RPMI7951 (cell line): ENCODE results near the gene KIF6. TPM values are rescaled to one million over a fixed set of nuclear protein-coding genes. Genes with fewer than 3 reads are reported as not detected.
"Not testable (repeated sequence)": the region's sequence is repeated elsewhere in the genome, so short reads cannot be mapped to it uniquely, and the experiment has no call there.

ENCODE experiments used
- DNase-seq: peaks from one replicate; pipeline ENCODE4 v3.0.0-alpha.2; 2012; ENCODE audit warnings: low read depth
- total RNA-seq: library from RNA; depleted of rRNA; stranded (reverse); fragments of >200 nt; shearing (Covaris generic); gene quantifications from 2 replicates; pipeline ENCODE4 v1.2.3, GENCODE V29; 2014

Gene KIF6
- total RNA-seq, 1 experiment from 2014 or later, result 2.6 TPM

DNA sequence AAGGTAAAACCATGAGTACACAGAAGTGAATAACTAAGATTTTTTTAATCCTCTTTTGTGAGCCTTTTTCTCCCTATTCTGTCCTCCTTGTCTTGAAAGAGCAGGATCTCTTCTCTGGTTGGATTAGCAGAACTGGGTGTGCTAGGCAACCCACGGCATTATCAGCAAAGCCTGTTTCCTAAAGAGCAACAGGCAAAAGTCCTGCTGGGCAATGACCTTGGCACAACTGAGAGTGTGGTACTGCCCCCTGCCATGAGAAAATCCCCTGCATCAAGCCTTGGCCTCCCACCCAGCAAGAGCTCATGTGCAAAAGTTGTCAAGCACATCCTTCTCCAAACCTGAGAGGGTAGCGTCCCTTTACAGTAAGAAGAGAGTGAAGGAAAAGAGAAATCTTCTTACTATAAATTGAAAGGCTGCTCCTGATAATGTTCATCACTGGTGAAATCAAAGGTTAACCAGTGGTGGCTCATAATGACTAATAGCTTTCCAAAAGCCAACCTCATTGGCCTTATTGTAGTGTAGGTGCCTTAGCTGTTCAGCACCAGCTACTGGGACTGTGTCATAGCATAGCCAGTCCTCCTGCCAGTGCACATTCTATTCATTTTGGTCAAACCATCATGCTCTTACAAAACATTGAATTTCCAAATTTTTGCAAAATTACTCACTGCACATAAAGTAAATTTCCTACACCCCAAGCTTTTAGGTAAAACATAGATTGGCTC, 17.1 kb downstream of the KIF6 start:
- DNase-seq, result peak; percentile 5

- DNase-seq, result no peak
Observed at GRCh38 chr6:39706819-39707335, 18.3 kb downstream of the KIF6 start.

GRCh38 chr6:39702265-39702664, 22.9 kb downstream of the KIF6 start:
- no peak for DNase-seq

DNA sequence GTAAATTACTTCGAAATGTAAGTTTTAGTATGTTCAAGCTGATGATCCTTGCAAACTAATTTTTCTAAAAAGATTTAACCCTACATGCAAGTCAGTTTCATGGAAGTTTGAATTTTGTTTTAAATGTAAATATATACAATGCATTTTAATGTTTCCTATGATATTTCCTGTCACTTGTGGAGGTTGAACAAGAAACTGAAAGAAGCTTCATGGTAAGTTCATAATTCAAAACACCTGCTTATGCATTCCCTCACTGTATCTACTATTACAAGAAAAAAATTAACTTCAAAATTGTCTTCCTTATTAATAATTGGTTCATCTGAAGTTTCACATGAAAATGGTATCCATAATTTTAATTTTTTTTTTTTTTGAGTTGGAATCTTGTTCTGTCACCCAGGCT, 24.8 kb downstream of the KIF6 start:
- no peak for DNase-seq

DNA sequence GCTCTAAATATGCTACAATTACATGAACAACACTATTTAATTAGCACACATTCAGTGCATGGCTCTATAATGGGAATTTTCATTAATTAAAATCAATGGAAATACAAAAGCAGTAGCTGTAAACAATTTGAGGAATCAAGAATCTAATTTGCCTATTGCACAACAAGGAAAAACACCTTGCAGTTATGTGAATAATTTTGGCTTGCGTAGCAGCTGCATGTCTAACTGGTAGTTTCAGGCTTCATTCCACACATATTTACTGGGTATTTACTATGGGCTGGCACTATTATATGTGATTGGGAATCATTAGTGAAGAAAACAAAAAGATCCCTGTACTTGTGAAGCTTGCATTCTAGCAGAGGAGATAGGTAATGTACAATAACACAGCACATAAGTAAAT, 26.4 kb downstream of the KIF6 start:
- no peak for DNase-seq

DNA sequence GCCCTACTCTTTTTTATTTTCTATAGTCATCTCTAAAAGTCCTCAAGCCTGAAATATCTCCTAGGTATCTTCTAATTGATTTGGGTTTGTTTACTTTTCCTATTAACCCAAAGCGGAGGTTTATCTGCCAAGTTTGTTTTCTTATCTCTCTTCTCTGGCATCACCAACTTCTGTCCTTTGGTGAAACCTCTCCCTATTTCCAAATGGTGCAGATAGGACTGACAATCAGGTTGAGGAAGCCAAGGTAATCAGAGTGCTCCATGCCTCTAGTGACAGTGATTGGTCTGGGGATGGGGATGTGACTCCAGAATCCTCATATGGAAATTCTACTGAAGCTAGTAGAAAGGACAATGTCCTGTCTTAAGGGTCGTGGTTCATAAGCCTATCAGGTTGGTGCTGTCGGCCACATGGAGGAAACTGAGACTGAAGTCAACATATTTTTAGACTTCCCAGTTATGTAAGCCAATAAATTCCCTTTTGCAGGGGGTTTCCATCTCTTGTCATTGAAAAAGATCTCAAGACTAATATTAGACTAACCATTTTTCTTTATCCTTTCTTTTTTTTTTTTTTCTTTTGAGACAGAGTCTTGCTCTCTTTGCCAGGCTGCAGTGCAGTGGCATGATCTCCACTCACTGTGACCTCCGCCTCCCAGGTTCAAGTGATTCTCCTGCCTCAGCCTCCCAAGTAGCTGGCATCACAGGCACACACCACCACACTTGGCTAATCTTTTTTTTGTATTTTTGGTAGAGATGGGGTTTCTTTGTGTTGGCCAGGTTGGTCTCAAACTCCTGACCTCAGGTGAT, 28.0 kb downstream of the KIF6 start:
- DNase-seq, result no peak

DNA sequence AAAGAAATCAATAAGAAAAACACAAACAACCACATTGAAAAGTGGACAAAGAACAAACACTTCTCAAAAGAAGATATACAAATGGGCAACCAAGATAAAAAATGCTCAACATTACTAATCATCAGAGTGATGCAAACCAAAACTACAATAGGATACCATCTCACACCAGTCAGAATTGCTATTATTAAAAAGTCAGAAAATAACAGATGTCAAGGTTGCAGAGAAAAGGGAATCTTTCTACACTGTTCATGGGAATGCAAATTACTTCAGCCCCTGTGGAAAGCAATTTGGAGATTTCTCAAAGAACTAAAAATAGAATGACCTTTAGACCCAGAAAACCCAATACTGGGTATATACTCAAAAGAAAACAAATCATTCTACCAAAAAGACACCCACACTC, 29.8 kb downstream of the KIF6 start:
- DNase-seq, result no peak

DNA sequence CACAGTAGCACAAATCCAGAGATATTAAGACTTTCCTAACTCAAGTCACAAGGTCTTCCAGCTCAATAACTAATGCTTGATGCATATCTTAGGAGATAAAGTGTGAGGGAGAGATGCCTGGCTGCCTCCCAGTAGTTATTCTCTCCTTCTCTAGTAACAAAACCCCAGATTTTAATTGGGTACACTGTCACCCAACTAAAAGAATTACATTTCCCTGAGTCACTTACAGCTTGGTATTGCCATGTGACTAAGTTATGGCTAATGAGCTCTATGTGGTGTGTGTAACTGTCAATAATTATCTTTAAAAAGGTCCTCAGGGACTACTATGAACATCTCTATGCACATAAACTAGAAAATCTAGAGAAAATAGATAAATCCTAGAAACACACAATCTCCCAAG, 32.0 kb downstream of the KIF6 start:
- DNase-seq, result no peak

- DNase-seq, result peak; percentile 20
Observed at GRCh38 chr6:39688494-39688893, 36.7 kb downstream of the KIF6 start.

GRCh38 chr6:39686976-39687375, 38.2 kb downstream of the KIF6 start:
- peak; percentile 16 for DNase-seq

DNA sequence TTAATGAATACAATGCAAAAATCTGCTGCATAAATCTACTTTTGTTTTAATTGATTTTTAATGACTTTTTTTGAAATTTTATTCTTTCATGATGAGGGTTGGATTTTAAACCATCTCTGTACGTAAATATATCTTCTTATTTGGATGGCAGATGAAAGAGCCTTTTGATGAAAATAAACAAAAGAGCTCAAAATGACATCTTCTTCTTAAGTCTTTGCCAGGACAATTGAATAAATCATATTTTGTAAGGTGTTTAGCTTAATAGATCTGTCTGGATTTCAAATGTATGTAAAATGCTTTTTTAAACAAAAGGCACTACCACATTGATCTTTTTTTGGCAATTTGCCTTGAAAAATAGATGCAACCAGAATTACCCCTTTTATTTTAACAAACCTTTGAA, 39.3 kb downstream of the KIF6 start:
- DNase-seq, result no peak

DNA sequence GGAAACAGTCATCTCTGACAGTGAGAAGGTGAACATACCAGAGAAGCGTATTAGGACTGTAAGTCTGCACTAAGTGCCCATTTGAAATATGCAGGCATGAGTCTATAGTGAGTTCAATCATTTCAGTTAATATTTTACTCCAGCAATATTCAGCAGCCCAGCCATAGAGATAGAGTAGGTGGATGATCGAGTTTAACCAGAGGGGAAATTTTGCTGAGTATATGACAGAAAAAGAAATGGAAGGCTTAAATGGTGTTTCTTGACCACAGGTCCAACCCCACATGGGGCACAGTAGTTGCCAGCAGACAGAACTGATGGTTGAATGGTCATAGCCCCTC, 39.8 kb downstream of the KIF6 start:
- DNase-seq, result no peak

DNA sequence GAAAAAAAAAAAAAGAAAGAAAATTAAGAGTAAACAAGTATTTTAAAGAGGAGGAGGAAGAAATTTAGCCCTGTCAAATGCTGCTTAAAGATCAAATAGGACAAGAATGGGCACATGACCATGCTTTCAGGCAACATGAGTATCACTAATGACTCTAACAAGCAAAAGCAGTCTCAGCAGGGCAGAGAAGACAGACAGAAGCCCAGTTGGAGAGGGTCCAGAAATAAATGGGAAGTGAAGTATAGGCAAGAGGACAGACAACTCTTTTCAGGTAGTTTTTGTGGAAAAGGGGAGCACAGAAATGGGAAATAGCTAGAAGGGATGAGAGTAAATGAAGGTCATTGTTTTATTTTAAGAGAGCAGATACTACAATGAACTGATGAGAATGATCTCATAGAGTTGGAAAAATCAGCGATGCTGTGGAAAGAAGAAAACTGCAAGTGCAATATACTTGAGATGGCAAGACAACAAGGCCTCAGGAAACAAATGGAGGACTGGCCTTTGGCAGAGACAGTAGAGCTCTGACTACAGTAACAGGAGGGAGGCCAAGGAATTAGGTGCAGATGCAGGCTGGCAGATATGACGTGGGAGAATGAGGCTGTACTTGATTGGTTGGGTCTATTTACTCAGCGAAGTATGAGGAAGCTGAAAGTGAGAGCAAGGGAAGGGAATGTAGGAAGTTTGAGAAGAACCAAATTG, 40.3 kb downstream of the KIF6 start:
- DNase-seq, result peak; percentile 37

DNA sequence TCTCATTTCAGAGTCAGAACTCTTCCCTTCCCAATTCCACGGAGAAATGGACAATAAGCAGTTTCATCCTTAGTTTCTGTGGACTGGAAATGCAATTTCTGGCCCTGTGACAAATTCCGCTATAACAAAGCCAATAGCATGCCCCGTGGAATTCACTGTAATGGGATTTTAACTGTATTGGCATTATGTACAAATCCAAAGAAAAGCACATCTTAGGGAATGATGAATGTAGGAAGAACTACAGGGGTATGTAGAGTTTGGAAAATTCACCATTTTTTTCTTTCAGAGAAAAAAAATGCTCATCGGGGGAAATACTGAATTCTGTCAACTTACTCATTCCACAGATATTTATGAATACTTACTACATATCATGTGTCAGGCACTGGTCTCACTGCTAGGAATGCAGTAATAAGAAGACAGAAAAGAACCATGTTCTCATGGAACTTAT, 43.5 kb downstream of the KIF6 start:
- DNase-seq, result no peak

GRCh38 chr6:39678914-39679313, 46.3 kb downstream of the KIF6 start:
- DNase-seq, result no peak

GRCh38 chr6:39677318-39677717, 47.9 kb downstream of the KIF6 start:
- DNase-seq, result not testable (repeated sequence)

DNA sequence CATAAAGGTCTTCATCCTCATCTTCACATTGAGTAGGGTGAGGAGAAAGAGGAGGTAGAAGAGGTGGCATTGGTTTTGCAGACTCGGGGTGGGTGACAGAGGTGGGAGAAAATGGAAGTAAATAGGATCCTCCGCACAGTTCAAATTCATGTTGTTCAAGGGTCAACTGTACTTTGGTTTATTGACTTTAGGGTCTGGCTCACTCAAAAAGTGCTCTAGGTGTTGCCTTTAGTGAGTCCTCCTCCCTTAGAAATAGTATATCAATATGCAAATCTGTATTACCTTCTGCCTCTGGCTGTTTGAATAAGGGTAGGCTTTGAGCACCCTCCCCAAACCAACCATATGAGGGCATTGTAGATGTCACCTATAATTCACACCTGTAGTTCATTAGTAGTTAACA, 54.7 kb downstream of the KIF6 start:
- no peak for DNase-seq

DNA sequence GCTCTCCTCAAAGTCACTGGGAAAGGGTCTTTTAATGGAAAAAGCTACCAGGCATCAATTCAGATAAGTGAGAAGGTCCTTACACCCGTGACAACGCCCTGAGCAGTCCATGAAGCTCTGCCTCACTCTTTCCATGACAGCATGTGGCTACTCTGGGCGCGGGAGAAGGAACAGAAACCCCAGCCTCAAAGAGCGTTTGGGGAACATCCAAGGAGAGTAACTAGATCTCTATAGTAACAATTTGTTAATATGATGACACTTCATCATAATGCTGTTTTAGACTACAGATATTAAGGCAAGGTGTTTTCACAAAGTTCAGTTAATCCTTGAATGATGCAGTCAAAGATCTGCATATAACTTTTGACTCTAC, 55.2 kb downstream of the KIF6 start:
- no peak for DNase-seq

DNA sequence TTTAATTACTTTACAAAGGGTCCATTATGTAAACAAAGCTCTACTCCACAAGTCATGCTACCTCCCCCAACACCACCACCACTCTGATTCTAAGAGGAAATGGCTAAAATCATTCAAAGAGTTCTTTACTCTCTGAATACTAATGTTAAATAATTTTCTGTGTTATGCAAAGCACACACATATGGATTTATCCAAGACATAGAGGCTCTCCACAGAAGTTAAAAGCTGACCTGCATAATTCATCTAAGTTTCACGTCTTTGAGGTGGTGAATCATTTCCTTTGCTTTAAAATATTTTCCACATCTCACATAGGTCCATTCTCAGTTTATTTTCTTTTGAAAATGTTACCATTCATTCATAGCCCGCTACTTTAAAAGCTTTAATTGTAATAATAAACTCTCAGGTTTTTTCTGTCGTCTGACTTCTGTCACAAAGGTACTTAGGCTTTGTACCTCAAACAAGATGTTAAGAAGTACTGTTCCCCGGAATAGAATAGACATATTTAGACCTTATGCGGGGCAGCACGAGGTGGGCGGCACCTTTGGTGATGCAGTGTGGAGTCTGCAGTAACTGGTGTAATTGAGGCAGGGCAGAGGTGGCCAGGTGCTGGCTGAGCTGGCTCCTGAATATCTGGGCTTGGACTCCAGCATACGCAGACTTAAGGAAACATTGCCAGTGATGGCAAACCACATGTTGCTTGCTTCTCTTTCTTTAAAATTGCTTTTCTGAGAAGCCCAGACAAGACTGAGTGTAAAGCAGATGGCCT, 55.8 kb downstream of the KIF6 start:
- DNase-seq, result peak; percentile 41

- no peak for DNase-seq
Observed at GRCh38 chr6:39666706-39667489, 58.3 kb downstream of the KIF6 start.

- no peak for DNase-seq
Observed at GRCh38 chr6:39665861-39666260, 59.3 kb downstream of the KIF6 start.
